K562 (cell line): ENCODE results near the gene PCDH9. TPM values are rescaled to one million over a fixed set of nuclear protein-coding genes. Genes with fewer than 3 reads are reported as not detected.
"Not testable (repeated sequence)": the region's sequence is repeated elsewhere in the genome, so short reads cannot be mapped to it uniquely, and the experiment has no call there.

Experiments
- ATAC-seq: fragments of 200-7000 bp; cut with Tn5 transposase; 3 replicates; pipeline ENCODE4 v1.9.1; 2020; ENCODE audit warnings: moderate library complexity
- BruUV-seq: library from RNA; stranded (reverse); fragments of 400-500 nt; replicated peaks from 2 replicates; lab custom pipeline; 2021; lab: Mats Ljungman, UMichigan
- CTCF ChIA-PET: fragments of 300-600 bp; formaldehyde crosslinking; extraction: SDS; loops from one replicate; lab custom pipeline; 2021; ENCODE audit warnings: low intra/inter-chr PET ratio; lab: Yijun Ruan, JAX
- POLR2A ChIA-PET: fragments of 300-600, 350-650 bp; sonication (Branson Sonifier 250); formaldehyde crosslinking; extraction: SDS; loops from one replicate; lab custom pipeline; 2021; ENCODE audit warnings: antibody characterized with exemption, inconsistent platforms; lab: Yijun Ruan, JAX
- DNase-seq, 4 experiments: peaks; one replicate each; pipeline versions ENCODE4 v3.0.0 to v3.0.0-alpha.2; 2011 to 2018; ENCODE audit warnings: low spot score in 3 of 4, mixed read lengths in 3 of 4; ENCODE audit errors: extremely low read depth in 1 of 4
- FAIRE-seq: peaks from 2 replicates; lab custom pipeline; 2011; peaks lifted over from hg19 to GRCh38; lab: Jason Lieb, UNC
- H2AFZ ChIP-seq: 2 replicates; pipeline ENCODE4 v1.6.0; 2011; ENCODE audit warnings: low read depth, low read length, control low read depth, inconsistent platforms
- H3K27ac ChIP-seq: fragments of 200-600 bp; 3 replicates; pipeline ENCODE4 v1.8.0; 2011; ENCODE audit warnings: low read depth, mild to moderate bottlenecking, control low read depth, inconsistent platforms, low read length, moderate library complexity, mixed read lengths; ENCODE audit errors: extremely low read depth
- H3K27me3 ChIP-seq, 2 experiments: fragments of 300-600 bp in 1 of 2; 2 replicates in 1 of 2; 3 replicates in 1 of 2; pipeline versions ENCODE4 v1.6.0 to v1.8.0; 2011; ENCODE audit warnings: inconsistent platforms in 2 of 2, low read length in 2 of 2, mild to moderate bottlenecking in 1 of 2, mixed read lengths in 1 of 2, moderate library complexity in 1 of 2; ENCODE audit not compliant: control insufficient read depth in 2 of 2, insufficient read depth in 2 of 2
- H3K36me3 ChIP-seq: fragments of 300-600 bp; 3 replicates; pipeline ENCODE4 v1.8.0; 2011; ENCODE audit warnings: mild to moderate bottlenecking, low read length, inconsistent platforms; ENCODE audit not compliant: control insufficient read depth, insufficient read depth
- H3K4me1 ChIP-seq, 2 experiments: fragments of 200-600 bp in 1 of 2; replicated peaks in 1 of 2; 2 replicates in 1 of 2; 3 replicates in 1 of 2; pipeline versions ENCODE4 v1.5.1 to v1.8.0; 2011; ENCODE audit warnings: inconsistent platforms in 2 of 2, low read length in 2 of 2, mild to moderate bottlenecking in 1 of 2, mixed read lengths in 1 of 2, moderate library complexity in 1 of 2; ENCODE audit not compliant: control insufficient read depth in 2 of 2, insufficient read depth in 2 of 2
- H3K4me2 ChIP-seq: 2 replicates; pipeline ENCODE4 v1.6.1; 2011; ENCODE audit warnings: low read length, control low read depth, inconsistent platforms, mixed read lengths; ENCODE audit not compliant: insufficient read depth
- H3K4me3 ChIP-seq: fragments of 200-600 bp; sonication (generic), shearing (Covaris generic); 2 replicates; pipeline ENCODE4 v1.5.1; 2016; ENCODE audit warnings: control low read depth, inconsistent platforms
- H3K79me2 ChIP-seq: fragments of 200-600 bp; 3 replicates; pipeline ENCODE4 v1.8.0; 2011; ENCODE audit warnings: low read length, inconsistent platforms; ENCODE audit not compliant: control insufficient read depth, insufficient read depth
- H3K9ac ChIP-seq, 2 experiments: 2 replicates each; pipeline versions ENCODE4 v1.6.0 to v1.6.1; 2011; ENCODE audit warnings: low read depth in 2 of 2, low read length in 2 of 2, control low read depth in 1 of 2, inconsistent platforms in 1 of 2, mild to moderate bottlenecking in 1 of 2, mixed read lengths in 1 of 2; ENCODE audit not compliant: insufficient read depth in 1 of 2
- H3K9me1 ChIP-seq: one replicate; pipeline ENCODE4 v1.6.0; 2011; ENCODE audit warnings: inconsistent platforms, mild to moderate bottlenecking, low read length, moderate library complexity; ENCODE audit not compliant: control insufficient read depth, insufficient read depth
- H3K9me3 ChIP-seq: replicated peaks from 2 replicates; pipeline ENCODE4 v1.5.1; 2011; ENCODE audit warnings: low read depth, low read length, inconsistent platforms; ENCODE audit not compliant: control insufficient read depth, insufficient read depth
- H4K20me1 ChIP-seq: replicated peaks from 2 replicates; pipeline ENCODE4 v1.6.1; 2011; ENCODE audit warnings: low read length, inconsistent platforms, mixed read lengths; ENCODE audit not compliant: control insufficient read depth, insufficient read depth
- MITF ChIP-seq: IDR thresholded peaks from 2 replicates; pipeline ENCODE4 v1.6.1; 2014; ENCODE audit warnings: antibody characterized with exemption
- WGBS: fragments of 100-300 bp; shearing (Covaris generic); methylation state at CpG from one replicate; pipeline ENCODE4 v1.1.6; 2016; ENCODE audit warnings: low coverage, mixed read lengths; ENCODE audit not compliant: insufficient coverage; ENCODE audit errors: missing lambda C conversion rate; 5-methylcytosine and 5-hydroxymethylcytosine counted together
- in situ Hi-C: fragments of 300-500 bp; cut with MboI; formaldehyde crosslinking; loops from 4 replicates; pipeline ENCODE4 v1.15.0; 2018; ENCODE audit warnings: inconsistent platforms, mixed read lengths
- intact Hi-C: fragments of 100-400 bp; cut with micrococcal nuclease; formaldehyde crosslinking; loops from 2 replicates; pipeline ENCODE4 v1.14.2; 2022
- polyA plus RNA-seq, 8 experiments: library from polyadenylated mRNA; depleted of rRNA in 4 of 8; stranded (reverse) in 5 of 8; unstranded in 3 of 8; fragments of >200 nt; fragmentation: Nextera tagmentation in 2 of 8; fragmentation: Illumina TruSeq in 1 of 8; extraction: Ambion mirVana in 2 of 8; extraction: Trizol in 1 of 8; gene quantifications; 2 replicates each; pipeline versions ENCODE4 v1.2.1 to v1.2.3, GENCODE V29; 2011 to 2014; ENCODE audit warnings: inconsistent platforms in 1 of 8, missing spikeins in 1 of 8
- total RNA-seq, 7 experiments: library from RNA; depleted of rRNA in 6 of 7; stranded (reverse); fragments of >200 nt in 6 of 7; fragmentation: Illumina TruSeq in 2 of 7; extraction: Trizol in 2 of 7; gene quantifications; 2 replicates each; pipeline versions ENCODE4 v1.2.1 to v1.2.3, GENCODE V29; 2011 to 2021; ENCODE audit warnings: low replicate concordance in 1 of 7

Gene PCDH9
- total and polyA plus RNA-seq, 9 of the 15 experiments (the other 6 are each of a cell fraction or from before 2014, with no cell fraction given), result 1.1 to 6.7 (median 4.9) TPM

- TF ChIP-seq MITF, result no peak
- TF ChIP-seq, all 486 proteins: peak for 0
These were observed 606.9 kb downstream of the PCDH9 start (continued) for GRCh38 chr13:66623129-66623820.

- ATAC-seq, FAIRE-seq, H3K4me2 ChIP-seq, intact Hi-C loops, H3K9ac ChIP-seq, H3K27ac ChIP-seq, CTCF ChIA-PET, H3K9me3 ChIP-seq, POLR2A ChIA-PET, BruUV-seq, H3K36me3 ChIP-seq, H4K20me1 ChIP-seq, H3K4me3 ChIP-seq, H2AFZ ChIP-seq, H3K4me1 ChIP-seq, H3K27me3 ChIP-seq, DNase-seq, H3K79me2 ChIP-seq, in situ Hi-C loops, H3K9me1 ChIP-seq: not testable (repeated sequence)
- 55% methylated on average over 8 of the region's 31 CpGs for WGBS
These were observed 608.2 kb downstream of the PCDH9 start for GRCh38 chr13:66621906-66622447.
